NCI-H524 (cell line): ENCODE results near the gene RAB5B.
"Not testable (repeated sequence)": the region's sequence is repeated elsewhere in the genome, so short reads cannot be mapped to it uniquely, and the experiment has no call there.

Experiments
- DNase-seq, 2 experiments: peaks; one replicate each; lab custom pipeline; 2025; lab: John Stamatoyannopoulos, UW

RAB5B gene

DNA sequence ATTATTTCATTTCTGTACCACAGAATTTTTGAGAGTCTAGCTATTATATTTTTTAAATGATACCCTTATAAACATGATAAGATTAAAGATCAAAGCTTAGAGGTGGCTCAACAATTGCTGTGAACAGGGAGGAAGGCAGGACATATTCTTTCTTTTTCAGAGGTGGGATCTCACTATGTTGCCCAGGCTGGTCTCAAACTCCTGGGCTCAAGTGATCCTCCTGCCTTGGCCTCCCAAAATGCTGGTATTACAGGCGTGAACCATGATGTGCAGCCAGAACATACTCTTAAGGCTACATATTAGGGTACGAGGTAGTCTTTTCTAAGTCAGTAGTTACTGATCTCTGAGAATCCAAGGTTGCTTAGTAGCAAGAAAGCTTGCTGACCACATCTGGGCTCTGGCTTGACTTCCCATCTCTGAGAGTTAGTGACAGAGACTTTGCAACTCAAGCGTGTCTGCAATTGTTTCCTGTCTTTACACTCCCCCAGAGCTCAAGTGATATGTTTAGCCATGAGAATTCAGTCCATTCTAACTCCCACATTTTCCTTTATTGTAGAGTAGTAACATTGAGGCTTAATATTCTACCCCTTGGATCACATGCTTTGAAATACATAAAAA is 8.6 kb downstream of the RAB5B start:
- DNase-seq = no peak

- DNase-seq = no peak
These were observed 9.5 kb downstream of the RAB5B start for GRCh38 chr12:55983232-55983842.

- no peak for DNase-seq
These were observed 11.0 kb downstream of the RAB5B start for GRCh38 chr12:55984861-55985260.

DNA sequence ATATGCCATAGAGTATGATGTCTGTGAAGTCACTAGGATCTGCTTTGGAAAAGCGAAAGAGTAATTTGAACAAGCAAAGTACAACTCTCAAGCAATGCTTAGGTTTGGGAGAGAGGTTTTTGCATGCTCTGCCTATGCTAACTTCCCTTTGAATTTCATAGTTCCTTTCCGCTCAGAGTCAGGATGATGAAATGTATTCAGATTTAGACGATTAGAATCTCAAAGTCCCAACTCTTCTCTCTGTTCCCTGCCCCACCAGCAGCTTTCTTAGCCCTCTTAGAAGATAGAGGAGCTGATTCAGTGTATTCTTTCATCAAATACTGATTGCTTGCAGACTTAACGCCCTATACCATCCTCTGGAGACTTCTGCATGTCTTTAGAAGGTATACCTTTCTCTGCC is 11.5 kb downstream of the RAB5B start:
- DNase-seq = no peak

DNA sequence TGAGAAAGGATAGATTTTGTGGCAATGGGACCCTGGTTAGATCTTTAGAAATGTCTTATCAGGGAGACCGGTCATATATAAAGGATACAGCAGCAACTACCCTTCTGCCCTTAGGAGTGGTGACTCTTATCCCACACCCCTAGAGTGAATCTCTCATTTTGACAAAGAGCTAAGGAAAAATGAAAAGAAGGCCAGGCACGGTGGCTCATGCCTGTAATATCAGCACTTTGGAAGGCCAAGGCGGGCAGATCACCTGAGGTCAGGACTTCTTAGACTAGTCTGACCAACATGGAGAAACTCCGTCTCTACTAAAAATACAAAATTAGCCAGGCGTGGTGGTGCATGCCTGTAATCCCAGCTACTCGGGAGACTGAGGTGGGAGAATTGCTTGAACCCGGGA is 12.1 kb downstream of the RAB5B start:
- not testable (repeated sequence) for DNase-seq

GRCh38 chr12:55991110-55991509 is 17.2 kb downstream of the RAB5B start:
- no peak for DNase-seq

GRCh38 chr12:55993230-55993853 is 19.5 kb downstream of the RAB5B start:
- no peak for DNase-seq

GRCh38 chr12:55995366-55995765 is 21.5 kb downstream of the RAB5B start:
- no peak for DNase-seq

GRCh38 chr12:55996201-55996714 is 22.4 kb downstream of the RAB5B start:
- DNase-seq = peak; percentile 44 to 61

DNA sequence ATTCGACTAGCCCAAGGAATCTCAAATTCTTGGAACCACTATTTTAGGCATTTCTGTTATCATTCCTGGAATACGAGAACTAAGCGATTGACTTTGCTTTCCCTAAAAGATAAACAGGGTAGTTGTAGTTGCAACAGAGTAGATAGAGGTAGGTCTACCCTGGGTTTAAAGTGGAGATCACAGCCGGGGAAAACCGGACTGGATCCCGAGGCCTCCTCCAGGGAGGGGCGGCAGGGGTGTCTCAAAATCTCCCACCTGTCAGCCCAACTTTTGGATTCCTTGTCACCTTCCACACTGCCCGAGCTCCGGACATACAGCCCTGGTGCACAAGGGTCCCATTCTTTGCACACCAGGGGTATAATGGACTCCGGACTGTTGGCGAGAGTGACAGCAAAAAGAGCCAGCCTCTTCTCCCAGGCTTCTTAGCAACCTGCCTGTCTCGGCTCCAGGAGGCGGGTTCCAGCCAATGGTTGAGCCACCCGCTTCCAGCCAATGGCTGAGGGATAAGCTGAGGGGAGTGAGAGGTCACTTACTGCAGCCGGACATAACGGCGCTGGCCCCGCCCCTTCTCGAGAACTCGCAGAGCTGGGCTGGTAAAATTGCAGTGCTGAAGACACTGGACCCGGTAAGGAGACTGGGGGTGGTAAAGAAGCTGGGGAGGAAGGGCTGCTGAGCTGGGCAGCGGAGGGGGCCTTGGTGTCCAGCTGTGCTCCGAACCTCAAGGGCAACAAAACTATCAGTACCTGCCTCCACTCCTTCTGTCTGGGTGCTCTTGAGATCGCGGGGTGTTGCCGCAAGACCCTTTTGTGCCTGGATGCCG is 23.0 kb downstream of the RAB5B start, which contains the start of gene SUOX:
TSS of gene SUOX (plus strand) at position 562 of the 820 bp plus-strand sequence. CDS start 4,946 bp downstream, outside the sequence.
- DNase-seq = peak; percentile 86 to 93

DNA sequence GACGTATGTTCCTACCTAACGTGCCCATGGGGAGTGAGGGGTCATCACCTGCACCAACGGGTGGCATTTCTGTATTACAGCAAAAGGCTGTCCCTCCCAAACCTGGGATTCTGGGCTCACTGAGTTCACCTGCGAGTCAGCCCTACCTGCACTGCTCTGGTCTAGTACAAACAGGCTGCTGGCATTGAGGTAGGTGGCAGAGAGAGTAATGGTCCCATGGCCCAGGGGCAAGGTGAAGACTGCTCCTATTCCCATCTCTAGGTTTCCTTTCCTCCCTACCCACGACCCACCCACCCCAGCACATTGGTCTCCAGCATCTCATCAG is 23.6 kb downstream of the RAB5B start:
- no peak for DNase-seq

DNA sequence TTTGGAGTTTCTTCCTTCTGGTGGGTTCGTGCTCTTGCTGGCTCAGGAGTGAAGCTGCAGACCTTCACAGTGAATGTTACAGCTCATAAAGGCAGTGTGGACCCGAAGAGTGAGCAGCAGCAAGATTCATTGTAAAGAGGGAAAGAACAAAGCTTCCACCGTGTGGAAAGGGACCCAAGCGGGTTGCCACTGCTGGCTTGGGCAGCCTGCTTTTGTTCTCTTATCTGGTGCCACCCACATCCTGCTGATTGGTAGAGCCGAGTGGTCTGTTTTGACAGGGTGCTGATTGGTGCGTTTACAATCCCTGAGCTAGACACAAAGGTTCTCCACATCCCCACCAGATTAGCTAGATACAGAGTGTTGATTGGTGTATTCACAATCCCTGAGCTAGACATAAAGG is 25.6 kb downstream of the RAB5B start:
- DNase-seq = not testable (repeated sequence)

DNA sequence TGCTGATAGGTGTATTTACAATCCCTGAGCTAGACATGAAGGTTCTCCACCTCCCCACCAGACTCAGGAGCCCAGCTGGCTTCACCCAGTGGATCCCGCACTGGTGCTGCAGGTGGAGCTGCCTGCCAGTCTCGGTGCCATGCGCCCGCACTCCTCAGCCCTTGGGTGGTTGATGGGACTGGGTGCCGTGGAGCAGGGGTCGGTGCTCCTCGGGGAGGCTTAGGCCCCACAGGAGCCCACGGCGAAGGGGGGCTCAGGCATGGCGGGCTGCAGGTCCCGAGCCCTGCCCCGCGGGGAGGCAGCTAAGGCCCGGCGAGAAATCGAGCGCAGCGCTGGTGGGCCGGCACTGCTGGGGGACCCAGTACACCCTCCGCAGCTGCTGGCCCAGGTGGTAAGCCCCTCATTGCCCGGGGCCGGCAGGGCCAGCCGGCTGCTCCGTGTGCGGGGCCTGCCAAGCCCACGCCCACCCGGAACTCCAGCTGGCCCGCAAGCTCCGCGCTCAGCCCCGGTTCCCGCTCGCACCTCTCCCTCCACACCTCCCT is 26.2 kb downstream of the RAB5B start:
- DNase-seq = not testable (repeated sequence)

DNA sequence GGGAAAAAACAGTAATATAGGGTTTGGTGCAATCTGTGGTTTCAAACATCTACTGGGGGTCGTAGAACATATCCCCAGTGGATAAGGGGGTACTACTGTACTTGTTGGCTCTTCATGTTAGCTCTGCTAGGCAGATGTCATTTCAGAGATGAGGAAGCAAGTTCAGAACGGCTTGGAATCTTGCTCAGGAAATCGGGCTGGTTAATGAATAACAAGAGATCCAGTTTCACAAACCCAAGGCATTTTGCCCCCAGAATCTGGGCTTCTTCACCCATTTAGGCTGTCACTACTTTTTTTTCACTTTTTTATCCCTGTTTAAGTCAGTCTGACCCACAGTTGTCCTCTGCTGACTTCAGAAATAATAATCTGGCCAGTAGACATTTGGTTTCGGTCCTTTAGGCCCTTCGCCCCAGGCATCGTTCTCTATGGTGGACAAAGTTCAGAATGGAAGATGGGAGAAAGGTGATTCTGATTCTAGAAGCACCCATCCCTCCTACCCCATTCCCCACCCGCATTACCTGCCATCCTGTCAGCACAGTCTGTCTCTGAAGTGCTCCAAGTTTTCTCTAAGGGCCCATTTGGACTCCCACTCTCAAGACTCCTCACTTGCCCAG is 27.7 kb downstream of the RAB5B start:
- no peak for DNase-seq

DNA sequence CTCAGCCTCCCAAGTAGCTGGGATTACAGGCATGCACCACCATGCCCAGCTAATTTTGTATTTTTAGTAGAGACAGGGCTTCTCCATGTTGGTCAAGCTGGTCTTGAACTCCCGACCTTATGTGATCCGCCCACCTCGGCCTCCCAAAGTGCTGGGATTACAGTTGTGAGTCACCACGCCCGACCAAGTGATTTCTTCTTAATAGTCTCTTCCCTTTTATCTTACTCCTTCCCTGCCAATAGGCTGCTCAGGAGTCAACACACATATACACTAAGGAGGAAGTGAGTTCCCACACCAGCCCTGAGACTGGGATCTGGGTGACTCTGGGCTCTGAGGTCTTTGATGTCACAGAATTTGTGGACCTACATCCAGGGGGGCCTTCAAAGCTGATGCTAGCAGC is 29.5 kb downstream of the RAB5B start:
- DNase-seq = not testable (repeated sequence)

- DNase-seq = no peak
These were observed 30.3 kb downstream of the RAB5B start for GRCh38 chr12:56004211-56004610.

DNA sequence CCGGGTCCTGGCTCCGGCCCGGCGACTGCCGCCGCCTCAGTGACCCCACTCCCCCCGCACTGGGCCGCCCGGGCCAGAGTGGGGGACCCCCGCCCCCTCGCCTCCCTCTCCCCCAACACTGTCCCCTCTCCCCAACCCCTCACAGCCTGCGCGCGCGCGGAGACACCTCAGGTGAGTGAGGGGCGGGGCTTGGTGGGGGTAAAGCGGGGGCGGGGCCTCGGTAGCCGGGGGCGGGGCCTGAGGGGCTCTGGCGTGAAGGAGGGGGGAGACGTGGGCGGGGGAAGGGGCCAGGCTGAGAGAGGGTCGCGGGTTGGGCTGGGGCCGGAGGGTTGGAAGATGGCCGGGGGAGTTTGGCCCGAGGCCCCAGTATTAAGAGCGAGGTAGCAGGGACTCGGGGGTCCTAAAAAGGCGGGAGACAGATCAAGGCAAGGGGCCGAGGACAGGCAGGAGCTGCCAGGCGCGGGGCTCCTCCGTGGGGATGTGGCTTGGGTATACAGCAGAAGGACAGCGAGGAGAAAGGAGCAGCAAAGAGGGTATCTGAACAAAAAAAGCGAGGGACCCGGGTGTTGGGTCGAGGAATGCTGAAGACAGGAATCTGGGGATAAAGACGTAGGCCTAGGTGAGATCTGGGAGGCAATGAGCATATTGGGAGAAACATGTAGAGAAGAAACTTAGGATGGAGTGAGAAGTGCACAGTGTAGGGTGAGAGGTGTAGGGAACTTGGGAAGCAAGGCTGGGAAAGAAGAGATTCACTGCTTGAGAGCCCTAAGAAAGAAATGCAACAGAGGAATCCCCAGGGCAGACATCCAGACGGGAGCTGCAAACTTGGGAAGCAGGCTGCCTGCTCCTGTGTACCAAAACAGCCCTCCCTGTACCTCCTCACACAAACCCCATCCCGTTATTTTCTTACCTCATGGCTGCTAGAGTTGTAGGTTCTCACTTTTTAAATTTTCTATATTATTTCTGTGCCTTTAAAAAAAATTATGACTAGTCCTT is 34.0 kb downstream of the RAB5B start:
- peak; percentile 36 to 51 for DNase-seq

GRCh38 chr12:56010111-56010570 is 36.3 kb downstream of the RAB5B start:
- DNase-seq = no peak

GRCh38 chr12:56011509-56012090 is 37.7 kb downstream of the RAB5B start:
- DNase-seq = no peak

- no peak for DNase-seq
These were observed 39.6 kb downstream of the RAB5B start for GRCh38 chr12:56013482-56013881.
